K562 (cell line): ENCODE results near the gene POMGNT1. TPM values are rescaled to one million over a fixed set of nuclear protein-coding genes. Genes with fewer than 3 reads are reported as not detected.

ENCODE experiments used
- ATAC-seq: fragments of 200-7000 bp; cut with Tn5 transposase; 3 replicates; pipeline ENCODE4 v1.9.1; 2020; ENCODE audit warnings: moderate library complexity
- BruUV-seq: library from RNA; stranded (reverse); fragments of 400-500 nt; replicated peaks from 2 replicates; lab custom pipeline; 2021; lab: Mats Ljungman, UMichigan
- CTCF ChIA-PET: fragments of 300-600 bp; formaldehyde crosslinking; extraction: SDS; loops from one replicate; lab custom pipeline; 2021; ENCODE audit warnings: low intra/inter-chr PET ratio; lab: Yijun Ruan, JAX
- POLR2A ChIA-PET: fragments of 300-600, 350-650 bp; sonication (Branson Sonifier 250); formaldehyde crosslinking; extraction: SDS; loops from one replicate; lab custom pipeline; 2021; ENCODE audit warnings: antibody characterized with exemption, inconsistent platforms; lab: Yijun Ruan, JAX
- DNase-seq, 4 experiments: peaks; one replicate each; pipeline versions ENCODE4 v3.0.0 to v3.0.0-alpha.2; 2011 to 2018; ENCODE audit warnings: low spot score in 3 of 4, mixed read lengths in 3 of 4; ENCODE audit errors: extremely low read depth in 1 of 4
- FAIRE-seq: peaks from 2 replicates; lab custom pipeline; 2011; peaks lifted over from hg19 to GRCh38; lab: Jason Lieb, UNC
- H2AFZ ChIP-seq: 2 replicates; pipeline ENCODE4 v1.6.0; 2011; ENCODE audit warnings: low read depth, low read length, control low read depth, inconsistent platforms
- H3K27ac ChIP-seq: fragments of 200-600 bp; 3 replicates; pipeline ENCODE4 v1.8.0; 2011; ENCODE audit warnings: low read depth, mild to moderate bottlenecking, control low read depth, inconsistent platforms, low read length, moderate library complexity, mixed read lengths; ENCODE audit errors: extremely low read depth
- H3K27me3 ChIP-seq, 2 experiments: fragments of 300-600 bp in 1 of 2; 2 replicates in 1 of 2; 3 replicates in 1 of 2; pipeline versions ENCODE4 v1.6.0 to v1.8.0; 2011; ENCODE audit warnings: inconsistent platforms in 2 of 2, low read length in 2 of 2, mild to moderate bottlenecking in 1 of 2, mixed read lengths in 1 of 2, moderate library complexity in 1 of 2; ENCODE audit not compliant: control insufficient read depth in 2 of 2, insufficient read depth in 2 of 2
- H3K36me3 ChIP-seq: fragments of 300-600 bp; 3 replicates; pipeline ENCODE4 v1.8.0; 2011; ENCODE audit warnings: mild to moderate bottlenecking, low read length, inconsistent platforms; ENCODE audit not compliant: control insufficient read depth, insufficient read depth
- H3K4me1 ChIP-seq, 2 experiments: fragments of 200-600 bp in 1 of 2; replicated peaks in 1 of 2; 2 replicates in 1 of 2; 3 replicates in 1 of 2; pipeline versions ENCODE4 v1.5.1 to v1.8.0; 2011; ENCODE audit warnings: inconsistent platforms in 2 of 2, low read length in 2 of 2, mild to moderate bottlenecking in 1 of 2, mixed read lengths in 1 of 2, moderate library complexity in 1 of 2; ENCODE audit not compliant: control insufficient read depth in 2 of 2, insufficient read depth in 2 of 2
- H3K4me2 ChIP-seq: 2 replicates; pipeline ENCODE4 v1.6.1; 2011; ENCODE audit warnings: low read length, control low read depth, inconsistent platforms, mixed read lengths; ENCODE audit not compliant: insufficient read depth
- H3K4me3 ChIP-seq: fragments of 200-600 bp; sonication (generic), shearing (Covaris generic); 2 replicates; pipeline ENCODE4 v1.5.1; 2016; ENCODE audit warnings: control low read depth, inconsistent platforms
- H3K79me2 ChIP-seq: fragments of 200-600 bp; 3 replicates; pipeline ENCODE4 v1.8.0; 2011; ENCODE audit warnings: low read length, inconsistent platforms; ENCODE audit not compliant: control insufficient read depth, insufficient read depth
- H3K9ac ChIP-seq, 2 experiments: 2 replicates each; pipeline versions ENCODE4 v1.6.0 to v1.6.1; 2011; ENCODE audit warnings: low read depth in 2 of 2, low read length in 2 of 2, control low read depth in 1 of 2, inconsistent platforms in 1 of 2, mild to moderate bottlenecking in 1 of 2, mixed read lengths in 1 of 2; ENCODE audit not compliant: insufficient read depth in 1 of 2
- H3K9me1 ChIP-seq: one replicate; pipeline ENCODE4 v1.6.0; 2011; ENCODE audit warnings: inconsistent platforms, mild to moderate bottlenecking, low read length, moderate library complexity; ENCODE audit not compliant: control insufficient read depth, insufficient read depth
- H3K9me3 ChIP-seq: replicated peaks from 2 replicates; pipeline ENCODE4 v1.5.1; 2011; ENCODE audit warnings: low read depth, low read length, inconsistent platforms; ENCODE audit not compliant: control insufficient read depth, insufficient read depth
- H4K20me1 ChIP-seq: replicated peaks from 2 replicates; pipeline ENCODE4 v1.6.1; 2011; ENCODE audit warnings: low read length, inconsistent platforms, mixed read lengths; ENCODE audit not compliant: control insufficient read depth, insufficient read depth
- E2F3 ChIP-seq: fragments of 250-450 bp; sonication (Bioruptor Pico); IDR thresholded peaks from 2 replicates; pipeline ENCODE4 v1.4.0; 2020; ENCODE audit warnings: mild to moderate bottlenecking
- ELK3 ChIP-seq: fragments of 450-650 bp; formaldehyde crosslinking; IDR thresholded peaks from 2 replicates; pipeline ENCODE4 v1.4.0; 2020; ENCODE audit warnings: mild to moderate bottlenecking
- FOXA3 ChIP-seq, 2 experiments: fragments of 450-650 bp in 1 of 2; sonication (generic) in 1 of 2; formaldehyde crosslinking; IDR thresholded peaks in 1 of 2; conservative IDR thresholded peaks in 1 of 2; 2 replicates each; pipeline versions ENCODE4 v1.4.0 to v1.8.0; 2020 to 2022; ENCODE audit warnings: mild to moderate bottlenecking in 2 of 2, missing genetic modification reagents in 1 of 2
- HLTF ChIP-seq: fragments of 450-650 bp; IDR thresholded peaks from 2 replicates; pipeline ENCODE4 v1.6.1; 2016
- HNRNPLL ChIP-seq: fragments of 200-400 bp; formaldehyde crosslinking; IDR thresholded peaks from 2 replicates; pipeline ENCODE4 v1.6.1; 2017; ENCODE audit warnings: low read length, low read depth, mild to moderate bottlenecking; ENCODE audit not compliant: poor library complexity, severe bottlenecking
- PHB2 ChIP-seq: fragments of 450-650 bp; IDR thresholded peaks from 2 replicates; pipeline ENCODE4 v1.6.1; 2017; ENCODE audit warnings: low read depth
- PURB ChIP-seq: sonication (generic); formaldehyde crosslinking; IDR thresholded peaks from 2 replicates; pipeline ENCODE4 v1.9.0; 2021; ENCODE audit warnings: low read depth, mild to moderate bottlenecking, missing genetic modification reagents
- RAD21 ChIP-seq, 2 experiments: fragments of 250-450 bp in 1 of 2; fragments of 450-650 bp in 1 of 2; sonication (Bioruptor Pico) in 1 of 2; formaldehyde crosslinking in 1 of 2; IDR thresholded peaks in 1 of 2; conservative IDR thresholded peaks in 1 of 2; 2 replicates each; pipeline versions ENCODE4 v1.4.0 to v1.8.0; 2020 to 2022; ENCODE audit warnings: mild to moderate bottlenecking in 2 of 2, moderate library complexity in 1 of 2
- SMARCA4 ChIP-seq: fragments of 450-650 bp; IDR thresholded peaks from 2 replicates; pipeline ENCODE4 v1.6.1; 2016
- TAF9B ChIP-seq: fragments of 450-650 bp; IDR thresholded peaks from 2 replicates; pipeline ENCODE4 v1.6.1; 2018; ENCODE audit warnings: mild to moderate bottlenecking; ENCODE audit not compliant: partially characterized antibody
- U2AF2 ChIP-seq: fragments of 200-400 bp; formaldehyde crosslinking; optimal IDR thresholded peaks from 2 replicates; pipeline ENCODE3; 2017; ENCODE audit warnings: low read depth, mild to moderate bottlenecking, low read length
- ZNF324 ChIP-seq: fragments of 250-450 bp; sonication (Bioruptor Pico); IDR thresholded peaks from 2 replicates; pipeline ENCODE4 v1.4.0; 2020; ENCODE audit warnings: mild to moderate bottlenecking
- WGBS: fragments of 100-300 bp; shearing (Covaris generic); methylation state at CpG from one replicate; pipeline ENCODE4 v1.1.6; 2016; ENCODE audit warnings: low coverage, mixed read lengths; ENCODE audit not compliant: insufficient coverage; ENCODE audit errors: missing lambda C conversion rate; 5-methylcytosine and 5-hydroxymethylcytosine counted together
- in situ Hi-C: fragments of 300-500 bp; cut with MboI; formaldehyde crosslinking; loops from 4 replicates; pipeline ENCODE4 v1.15.0; 2018; ENCODE audit warnings: inconsistent platforms, mixed read lengths
- intact Hi-C: fragments of 100-400 bp; cut with micrococcal nuclease; formaldehyde crosslinking; loops from 2 replicates; pipeline ENCODE4 v1.14.2; 2022
- polyA plus RNA-seq, 8 experiments: library from polyadenylated mRNA; depleted of rRNA in 4 of 8; stranded (reverse) in 5 of 8; unstranded in 3 of 8; fragments of >200 nt; fragmentation: Nextera tagmentation in 2 of 8; fragmentation: Illumina TruSeq in 1 of 8; extraction: Ambion mirVana in 2 of 8; extraction: Trizol in 1 of 8; gene quantifications; 2 replicates each; pipeline versions ENCODE4 v1.2.1 to v1.2.3, GENCODE V29; 2011 to 2014; ENCODE audit warnings: inconsistent platforms in 1 of 8, missing spikeins in 1 of 8
- total RNA-seq, 7 experiments: library from RNA; depleted of rRNA in 6 of 7; stranded (reverse); fragments of >200 nt in 6 of 7; fragmentation: Illumina TruSeq in 2 of 7; extraction: Trizol in 2 of 7; gene quantifications; 2 replicates each; pipeline versions ENCODE4 v1.2.1 to v1.2.3, GENCODE V29; 2011 to 2021; ENCODE audit warnings: low replicate concordance in 1 of 7
- TF ChIP-seq, protein P1 (sequence below): sonication (generic); formaldehyde crosslinking; IDR thresholded peaks from 2 replicates; pipeline ENCODE4 v1.8.0; 2022; ENCODE audit warnings: mild to moderate bottlenecking, missing genetic modification reagents

The POMGNT1 gene
- total and polyA plus RNA-seq, 9 of the 15 experiments (the other 6 are each of a cell fraction or from before 2014, with no cell fraction given): 14.1 to 58.9 (median 37.8) TPM

DNA sequence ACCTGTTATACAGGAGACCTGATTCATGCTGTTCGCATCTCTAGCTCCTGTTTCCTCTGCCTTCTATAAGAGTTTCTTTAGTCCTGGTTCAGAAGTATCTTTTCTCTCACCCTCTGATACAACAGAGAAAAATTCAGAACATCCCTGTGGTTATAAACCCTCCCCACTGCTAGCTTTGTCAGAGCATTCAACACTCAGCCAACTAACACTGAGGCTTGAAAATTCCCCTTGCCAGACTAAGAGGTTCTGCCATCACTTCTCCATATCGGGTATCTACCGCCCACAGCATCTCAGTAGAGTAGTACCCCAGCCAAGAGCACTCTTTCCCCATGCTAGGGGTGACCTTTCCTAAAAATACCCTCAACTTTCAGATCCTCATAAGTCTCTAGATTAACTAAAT, 46.2 kb downstream of the POMGNT1 start:
- CTCF ChIA-PET: no interaction called here
- Histone ChIP-seq H3K27me3 (no peaks in the 10 kb centered on the region), H4K20me1 (no peaks in the 10 kb centered on the region), H2AFZ (0 out of 2 replicates have a peak overlapping the region, but pooled peaks have one; percentile 10), H3K9ac (no peak overlapping the region), H3K4me3 (no peak overlapping the region), H3K4me2 (no peak overlapping the region), H3K79me2 (no peaks in the 10 kb centered on the region), H3K9me1 (no peaks in the 10 kb centered on the region), H3K4me1 (peaks cover 22 to 30% of the 10 kb centered on the region in 2 experiments), H3K9me3 (0 out of 2 replicates have a peak, but pooled peaks cover 3% of the 10 kb centered on the region), H3K27ac (no peak overlapping the region), H3K36me3 (no peaks in the 10 kb centered on the region)
- BruUV-seq: no TSS peak
- no peak for DNase-seq
- TF ChIP-seq HNRNPLL: no peak
- FAIRE-seq: no peak
- in situ Hi-C loops (no loop called here), intact Hi-C loops (no loop called here)
- 84% methylated on average over 3 of the region's 3 CpGs for WGBS
- POLR2A ChIA-PET: interaction anchor here (0.7 to 1.6 kb wide), 4 partner anchors 14 to 55 kb away, joined by 3 to 8 read pairs (median 4); partner anchors contain the start of gene PIK3R3
- no peak for ATAC-seq

DNA sequence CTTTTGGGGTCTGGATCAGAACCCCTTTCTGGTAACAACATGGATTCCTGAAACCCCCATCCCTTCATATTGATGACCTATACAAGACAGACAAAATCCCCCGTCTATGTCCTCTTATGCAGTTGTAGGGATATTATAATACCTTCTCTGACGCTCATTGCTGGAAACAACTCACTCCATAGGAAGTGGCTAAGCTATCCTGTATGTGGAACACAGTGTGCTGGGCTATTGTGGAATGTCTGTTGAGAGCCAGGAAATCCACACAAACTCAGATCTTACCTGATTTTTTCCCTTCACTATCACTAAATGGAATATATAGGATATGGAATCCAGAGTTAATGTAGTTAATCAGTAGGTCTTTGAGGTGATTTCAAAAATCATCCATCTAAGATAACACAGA, 48.1 kb downstream of the POMGNT1 start:
- ChIA-PET POLR2A (interaction anchor here (0.8 to 2.0 kb wide), 3 partner anchors 8 to 129 kb away, joined by 3 to 5 read pairs (median 3); no protein-coding TSS in a partner anchor), CTCF (no interaction called here)
- DNase-seq: no peak
- H3K27ac ChIP-seq: no peak overlapping the region
- no peaks in the 10 kb centered on the region for H4K20me1 ChIP-seq
- no TSS peak for BruUV-seq
- ATAC-seq: no peak
- no peak overlapping the region for H3K4me2 ChIP-seq
- H3K36me3 ChIP-seq: no peaks in the 10 kb centered on the region
- FAIRE-seq: no peak
- H3K9me3 ChIP-seq: 0 out of 2 replicates have a peak, but pooled peaks cover 3% of the 10 kb centered on the region
- no peaks in the 10 kb centered on the region for H3K79me2 ChIP-seq
- H3K9me1 ChIP-seq: no peaks in the 10 kb centered on the region
- 52% methylated on average over 2 of the region's 2 CpGs for WGBS
- H3K4me3 ChIP-seq: no peak overlapping the region
- no peaks in the 10 kb centered on the region for H3K27me3 ChIP-seq
- H3K4me1 ChIP-seq: peaks cover 7 to 15% of the 10 kb centered on the region in 2 experiments; a peak in 3 of 5 replicates
- no peak overlapping the region for H3K9ac ChIP-seq
- intact Hi-C loops: no loop called here
- H2AFZ ChIP-seq: no peak overlapping the region; the same call in 1 of the 2 replicates
- in situ Hi-C loops: no loop called here
- TF ChIP-seq PHB2 (no peak), U2AF2 (no peak), HLTF (no peak), ELK3 (no peak), RAD21 (CRISPR knock-in tag; conservative IDR thresholded peaks at IDR 0.05 in 1 of 2, IDR thresholded peaks at IDR 0.05 in 1 of 2) (no peak), PURB (no peak), FOXA3 (CRISPR knock-in tag; conservative IDR thresholded peaks at IDR 0.05 in 1 of 2, IDR thresholded peaks at IDR 0.05 in 1 of 2) (no peak), ZNF324 (CRISPR knock-in tag) (no peak), TAF9B (no peak), E2F3 (CRISPR knock-in tag) (no peak), SMARCA4 (no peak)
- TF ChIP-seq, protein P1, sequence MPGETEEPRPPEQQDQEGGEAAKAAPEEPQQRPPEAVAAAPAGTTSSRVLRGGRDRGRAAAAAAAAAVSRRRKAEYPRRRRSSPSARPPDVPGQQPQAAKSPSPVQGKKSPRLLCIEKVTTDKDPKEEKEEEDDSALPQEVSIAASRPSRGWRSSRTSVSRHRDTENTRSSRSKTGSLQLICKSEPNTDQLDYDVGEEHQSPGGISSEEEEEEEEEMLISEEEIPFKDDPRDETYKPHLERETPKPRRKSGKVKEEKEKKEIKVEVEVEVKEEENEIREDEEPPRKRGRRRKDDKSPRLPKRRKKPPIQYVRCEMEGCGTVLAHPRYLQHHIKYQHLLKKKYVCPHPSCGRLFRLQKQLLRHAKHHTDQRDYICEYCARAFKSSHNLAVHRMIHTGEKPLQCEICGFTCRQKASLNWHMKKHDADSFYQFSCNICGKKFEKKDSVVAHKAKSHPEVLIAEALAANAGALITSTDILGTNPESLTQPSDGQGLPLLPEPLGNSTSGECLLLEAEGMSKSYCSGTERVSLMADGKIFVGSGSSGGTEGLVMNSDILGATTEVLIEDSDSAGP (CRISPR knock-in tag): no peak
